22Rv1 (cell line): Measurements from ENCODE around the gene BCAP29.

Source experiments
- H3K27ac ChIP-seq: fragments of 450-650 bp; 2 replicates; pipeline ENCODE4 v1.5.1; 2017
- ZFX ChIP-seq: fragments of 450-650 bp; IDR thresholded peaks from 2 replicates; pipeline ENCODE4 v1.6.1; 2017; ENCODE audit warnings: antibody characterized with exemption, borderline replicate concordance
- TF ChIP-seq, protein P1 (sequence below): fragments of 450-650 bp; IDR thresholded peaks from 2 replicates; pipeline ENCODE4 v1.5.1; 2017; ENCODE audit warnings: mild to moderate bottlenecking

The BCAP29 gene

DNA sequence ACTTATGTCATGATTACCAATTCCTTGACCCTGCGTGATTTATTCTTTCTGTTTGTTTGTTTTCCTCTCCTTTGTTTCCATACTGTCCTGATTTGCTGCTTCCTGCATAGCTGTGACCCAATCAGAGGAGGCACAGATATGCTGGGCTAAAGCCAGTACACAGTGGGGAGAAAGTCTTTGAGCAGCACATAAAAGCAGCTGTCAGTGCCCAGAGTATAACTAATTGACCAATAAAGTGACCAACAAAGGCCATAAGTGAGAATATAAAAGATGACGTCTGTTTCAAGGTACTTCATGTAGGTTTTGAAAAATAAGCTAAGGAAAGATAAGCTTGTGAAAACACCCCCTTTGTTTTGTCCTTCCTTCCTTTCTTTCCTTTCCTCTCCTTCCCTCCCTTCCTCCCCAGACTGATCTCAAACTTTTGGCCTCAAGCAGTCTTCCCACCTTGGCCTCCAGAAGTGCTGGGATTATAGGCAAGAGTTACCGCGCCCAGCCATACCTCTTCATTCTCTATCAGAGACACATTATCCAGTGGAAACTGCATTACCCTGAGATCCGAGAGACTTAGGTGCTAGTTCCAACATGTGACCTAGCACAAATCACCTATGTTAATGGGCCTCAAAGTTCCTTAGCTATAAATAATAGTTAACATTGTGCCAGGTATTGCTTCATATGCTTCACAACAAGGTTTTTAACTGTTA, 17.0 kb downstream of the BCAP29 start:
- no peak for TF ChIP-seq ZFX
- TF ChIP-seq, protein P1, sequence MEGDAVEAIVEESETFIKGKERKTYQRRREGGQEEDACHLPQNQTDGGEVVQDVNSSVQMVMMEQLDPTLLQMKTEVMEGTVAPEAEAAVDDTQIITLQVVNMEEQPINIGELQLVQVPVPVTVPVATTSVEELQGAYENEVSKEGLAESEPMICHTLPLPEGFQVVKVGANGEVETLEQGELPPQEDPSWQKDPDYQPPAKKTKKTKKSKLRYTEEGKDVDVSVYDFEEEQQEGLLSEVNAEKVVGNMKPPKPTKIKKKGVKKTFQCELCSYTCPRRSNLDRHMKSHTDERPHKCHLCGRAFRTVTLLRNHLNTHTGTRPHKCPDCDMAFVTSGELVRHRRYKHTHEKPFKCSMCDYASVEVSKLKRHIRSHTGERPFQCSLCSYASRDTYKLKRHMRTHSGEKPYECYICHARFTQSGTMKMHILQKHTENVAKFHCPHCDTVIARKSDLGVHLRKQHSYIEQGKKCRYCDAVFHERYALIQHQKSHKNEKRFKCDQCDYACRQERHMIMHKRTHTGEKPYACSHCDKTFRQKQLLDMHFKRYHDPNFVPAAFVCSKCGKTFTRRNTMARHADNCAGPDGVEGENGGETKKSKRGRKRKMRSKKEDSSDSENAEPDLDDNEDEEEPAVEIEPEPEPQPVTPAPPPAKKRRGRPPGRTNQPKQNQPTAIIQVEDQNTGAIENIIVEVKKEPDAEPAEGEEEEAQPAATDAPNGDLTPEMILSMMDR, result no peak
- no peak overlapping the region for H3K27ac ChIP-seq

- TF ChIP-seq ZFX, result no peak
- TF ChIP-seq, protein P1, result no peak
- no peak overlapping the region for H3K27ac ChIP-seq
These were observed 17.5 kb downstream of the BCAP29 start for GRCh38 chr7:107597582-107597916.

DNA sequence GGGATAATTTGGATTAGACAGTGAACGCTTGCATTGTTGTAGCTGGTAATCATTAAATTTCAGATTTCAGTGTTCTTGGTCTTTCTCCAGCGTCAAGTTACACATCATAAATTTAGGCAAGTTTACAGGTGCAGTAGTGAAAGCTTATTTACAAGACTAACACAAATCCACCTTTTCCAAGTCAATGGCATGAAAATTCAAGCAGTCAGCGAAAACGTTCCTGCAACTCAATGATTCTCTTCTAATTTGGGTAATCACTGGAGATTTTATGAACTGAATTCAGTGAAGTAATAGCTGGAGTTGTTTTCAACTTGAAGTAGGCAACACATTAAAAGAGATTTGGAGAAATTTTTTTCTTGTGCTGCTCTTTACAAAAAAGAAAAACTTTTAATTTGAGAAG, 17.9 kb downstream of the BCAP29 start:
- no peak overlapping the region for H3K27ac ChIP-seq
- TF ChIP-seq, protein P1, result no peak
- TF ChIP-seq ZFX, result no peak

- no peak overlapping the region for H3K27ac ChIP-seq
These were observed 19.2 kb downstream of the BCAP29 start for GRCh38 chr7:107599262-107599661.

GRCh38 chr7:107600816-107601215, 20.8 kb downstream of the BCAP29 start:
- TF ChIP-seq, protein P1, result no peak
- TF ChIP-seq ZFX, result no peak
- no peak overlapping the region for H3K27ac ChIP-seq

More at GRCh38 chr7:107599262-107599661, 19.2 kb downstream of the BCAP29 start:
- TF ChIP-seq, protein P1, result no peak
- no peak for TF ChIP-seq ZFX

- TF ChIP-seq, protein P1, result no peak
- TF ChIP-seq ZFX, result no peak
- H3K27ac ChIP-seq, result no peak overlapping the region
These were observed 25.3 kb downstream of the BCAP29 start for GRCh38 chr7:107605218-107605815.

- H3K27ac ChIP-seq, result no peak overlapping the region
- TF ChIP-seq ZFX, result no peak
These were observed 26.3 kb downstream of the BCAP29 start for GRCh38 chr7:107606303-107606702.

GRCh38 chr7:107609811-107610261, 29.8 kb downstream of the BCAP29 start:
- TF ChIP-seq, protein P1, result no peak
- TF ChIP-seq ZFX, result no peak
- no peak overlapping the region for H3K27ac ChIP-seq
